Suppressor macrophage treated with lipopolysaccharide for 4 hours (primary cell): ENCODE data around the gene CBLC.
"Not testable (repeated sequence)": the region's sequence is repeated elsewhere in the genome, so short reads cannot be mapped to it uniquely, and the experiment has no call there.

Source experiments
- DNase-seq: peaks from one replicate; pipeline ENCODE4 v3.0.0-alpha.2; 2020

CBLC gene

DNA sequence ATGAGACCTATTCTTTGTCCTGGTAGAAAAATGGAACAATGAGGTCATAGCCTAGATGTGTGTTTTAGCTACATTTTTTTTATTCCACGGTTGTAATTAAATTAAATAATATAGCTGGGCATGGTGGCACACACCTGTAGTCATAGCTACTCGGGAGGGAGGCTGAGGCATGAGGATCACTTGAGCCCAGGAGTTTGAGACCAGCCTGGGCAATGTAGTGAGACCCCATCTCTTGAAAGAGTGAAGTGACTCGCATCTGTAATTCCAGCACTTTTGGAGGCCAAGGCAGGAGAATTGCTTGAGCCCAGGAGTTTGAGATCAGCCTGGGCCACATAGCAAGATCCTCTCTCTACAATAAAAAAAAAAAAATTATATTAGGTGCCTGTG, 11.7 kb upstream of the CBLC start:
- DNase-seq: no peak

DNA sequence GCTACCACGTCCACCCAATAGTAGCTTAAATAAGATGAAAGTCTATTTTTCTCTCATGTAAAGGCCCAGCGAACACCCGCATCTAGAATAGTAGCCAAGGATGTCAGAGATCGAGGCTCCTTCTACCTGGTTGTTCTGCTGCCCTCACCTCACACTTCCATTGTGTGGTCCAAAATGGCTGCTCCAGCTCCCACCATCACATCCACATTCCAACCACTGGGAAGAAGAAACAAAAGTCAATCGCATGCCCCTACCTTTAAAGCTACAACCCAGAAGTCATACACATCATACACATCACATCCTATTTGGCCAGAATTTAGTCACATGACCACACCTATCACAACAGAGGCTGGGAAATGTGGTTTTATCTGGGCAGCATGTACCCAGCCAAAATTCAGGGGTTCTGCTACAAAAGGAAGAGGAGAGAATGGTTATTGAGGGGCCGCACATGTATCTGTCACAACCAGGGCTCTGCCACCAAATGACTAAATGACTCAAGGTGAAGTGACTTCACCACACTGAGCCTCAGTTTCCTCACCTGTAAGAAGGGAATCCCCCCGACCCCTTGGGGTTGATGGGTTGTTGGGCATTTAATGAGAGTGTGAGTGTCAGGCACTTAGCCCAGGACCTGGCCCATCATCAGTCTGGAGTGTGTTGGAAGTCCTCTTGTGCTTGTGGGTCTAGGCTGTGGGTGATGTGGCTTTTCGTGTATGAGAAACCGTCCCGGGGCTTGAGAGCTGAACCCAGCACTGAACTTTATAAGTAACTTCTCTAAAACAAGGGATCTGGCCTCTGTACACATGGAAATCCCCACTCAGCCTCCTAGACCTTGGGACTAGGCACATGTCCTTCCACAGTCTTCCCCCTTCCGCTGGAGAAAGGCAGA, 10.2 kb upstream of the CBLC start:
- peak; percentile 93 for DNase-seq

DNA sequence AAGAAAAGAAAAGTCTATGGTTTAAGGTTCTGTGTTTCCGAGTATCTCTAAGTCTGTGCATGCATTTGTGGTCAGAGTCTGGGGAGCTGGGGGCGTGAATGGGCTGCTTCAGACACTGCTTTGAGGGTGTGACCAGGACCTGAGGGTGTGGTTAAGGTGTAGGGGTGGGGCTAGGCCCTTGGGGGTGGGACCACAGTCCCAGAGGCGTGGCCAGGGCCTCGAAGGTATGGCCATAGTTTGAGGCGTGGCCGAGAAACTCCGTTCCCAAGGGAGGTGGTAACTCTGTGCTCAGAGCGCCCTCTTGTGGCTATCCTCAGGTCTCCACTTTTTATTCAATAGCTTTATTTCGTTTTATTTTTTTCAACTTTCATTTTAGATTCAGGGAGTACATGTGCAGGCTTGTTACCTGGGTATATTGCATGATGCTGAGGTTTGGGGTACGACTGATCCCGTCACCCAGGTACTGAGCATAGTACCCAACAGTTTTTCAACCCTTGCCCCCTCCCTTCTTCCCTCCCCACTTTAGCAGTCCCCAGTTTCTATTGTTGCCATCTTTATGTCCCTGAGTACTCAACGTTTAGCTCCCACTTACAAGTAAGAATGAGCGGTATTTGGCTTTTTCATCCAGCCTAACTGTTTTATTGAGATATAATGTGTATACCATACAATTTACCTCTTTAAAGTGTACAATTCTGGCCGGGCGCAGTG, 7.0 kb upstream of the CBLC start:
- DNase-seq: peak; percentile 99

DNA sequence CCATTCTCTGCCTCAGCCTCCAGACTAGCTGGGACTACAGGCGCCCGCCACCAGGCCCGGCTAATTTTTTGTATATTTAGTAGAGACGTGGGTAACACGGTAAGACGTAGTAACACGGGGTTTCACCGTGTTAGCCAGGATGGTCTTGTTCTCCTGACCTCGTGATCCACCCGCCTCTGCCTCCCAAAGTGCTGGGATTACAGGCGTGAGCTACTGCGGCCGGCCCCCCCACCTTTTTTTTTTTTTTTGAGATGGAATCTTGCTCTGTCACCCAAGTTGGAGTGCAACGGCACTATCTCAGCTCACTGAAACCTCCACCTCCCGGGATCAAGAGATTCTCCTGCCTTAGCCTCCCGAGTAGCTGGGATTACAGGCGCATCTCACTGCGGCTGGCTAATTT, 5.5 kb upstream of the CBLC start:
- DNase-seq: not testable (repeated sequence)

DNA sequence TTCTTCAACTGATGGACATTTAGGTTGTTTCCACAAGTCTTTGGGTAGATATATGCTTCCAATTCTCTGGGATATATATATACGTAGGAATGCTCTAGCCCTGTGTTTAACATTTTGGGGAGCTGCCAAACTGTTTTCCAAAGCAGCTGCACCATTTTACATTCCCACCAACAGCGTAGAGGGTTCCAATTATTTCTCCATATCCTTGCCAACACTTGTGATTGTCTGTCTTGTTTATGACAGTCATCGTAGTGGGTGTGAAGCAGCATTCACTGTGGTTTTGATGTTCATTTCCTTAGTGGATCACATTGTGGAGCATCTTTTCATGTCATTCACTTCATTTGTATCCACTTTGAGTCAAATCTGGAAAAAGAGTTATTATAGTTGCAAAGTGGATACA, 4.7 kb upstream of the CBLC start:
- DNase-seq: no peak

DNA sequence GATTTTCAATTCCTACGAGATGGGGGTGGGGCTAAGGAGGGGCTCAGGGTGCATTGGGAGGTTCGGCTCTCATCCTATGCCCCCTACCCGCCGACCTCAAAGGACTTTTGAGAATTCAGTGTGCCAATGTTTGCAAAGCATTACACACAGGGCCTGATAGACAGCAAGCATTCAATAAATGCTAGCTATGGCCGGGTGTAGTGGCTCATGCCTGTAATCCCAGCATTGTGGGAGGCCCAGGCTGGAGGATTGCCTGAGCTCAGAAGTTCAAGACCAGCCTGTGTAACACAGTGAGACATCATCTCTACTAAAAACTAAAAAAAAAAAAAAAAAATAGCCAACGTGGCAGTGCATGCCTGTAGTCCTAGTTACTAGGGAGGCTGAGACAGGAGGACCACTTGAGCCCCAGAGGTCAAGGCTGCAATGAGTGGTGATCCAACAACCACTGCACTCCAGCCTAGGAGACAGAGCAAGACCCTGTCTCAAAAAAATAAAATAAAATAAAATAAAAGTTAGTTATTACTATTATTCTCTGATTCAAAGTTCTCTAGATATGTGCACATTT, 1.9 kb upstream of the CBLC start:
- no peak for DNase-seq

DNA sequence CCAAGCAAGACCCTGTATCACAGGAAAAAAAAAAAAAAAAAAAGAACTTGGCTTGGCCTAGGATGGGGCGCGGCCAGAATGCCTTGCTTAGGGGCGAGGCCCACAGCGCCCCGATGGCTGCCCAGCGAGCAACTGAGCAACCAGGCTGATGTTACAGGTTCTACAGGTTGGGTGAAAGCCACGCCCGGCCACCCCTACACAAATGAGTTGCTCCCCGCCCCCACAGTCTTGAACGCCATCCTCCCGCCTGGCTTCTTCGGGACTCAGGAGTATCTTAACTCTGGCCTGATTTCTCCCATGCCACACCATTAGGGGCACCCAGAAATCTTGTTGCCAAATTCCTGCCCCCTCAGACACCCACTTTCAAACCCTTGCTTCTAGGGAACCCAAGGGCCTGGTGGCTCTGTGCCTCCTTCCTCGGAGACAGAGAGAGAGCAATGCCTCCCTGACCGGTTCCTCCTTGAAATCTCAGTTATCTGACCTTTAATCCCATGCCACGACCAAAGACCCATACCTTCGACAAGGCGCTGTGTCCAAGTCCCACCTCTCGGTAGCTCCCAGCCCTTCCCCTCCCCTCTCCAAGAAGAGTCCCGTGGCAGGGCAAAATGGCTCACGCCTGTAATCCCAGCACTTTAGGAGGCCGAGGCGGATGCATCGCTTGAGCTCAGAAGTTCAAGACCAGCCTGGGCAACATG, 1.1 kb upstream of the CBLC start:
- DNase-seq: no peak

DNA sequence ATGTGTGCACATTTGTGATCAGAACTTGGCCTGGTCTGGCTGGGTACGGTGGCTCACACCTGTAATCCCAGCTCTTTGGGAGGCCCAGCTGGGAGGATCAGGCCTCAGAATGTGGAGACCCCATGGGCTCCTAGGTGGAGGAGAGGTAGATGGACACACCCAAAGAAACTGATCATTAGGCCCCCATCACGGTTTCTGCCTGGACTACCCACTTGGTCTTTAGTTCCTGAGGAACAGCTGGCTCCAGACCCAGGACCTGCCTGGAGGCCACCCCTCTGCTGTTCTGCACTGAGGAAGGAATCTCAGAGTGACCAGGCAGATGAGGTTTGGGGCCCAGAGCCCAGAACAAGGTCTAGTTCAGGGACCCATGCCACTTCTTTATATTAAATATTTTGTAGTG, 1.5 kb downstream of the CBLC start:
- no peak for DNase-seq

DNA sequence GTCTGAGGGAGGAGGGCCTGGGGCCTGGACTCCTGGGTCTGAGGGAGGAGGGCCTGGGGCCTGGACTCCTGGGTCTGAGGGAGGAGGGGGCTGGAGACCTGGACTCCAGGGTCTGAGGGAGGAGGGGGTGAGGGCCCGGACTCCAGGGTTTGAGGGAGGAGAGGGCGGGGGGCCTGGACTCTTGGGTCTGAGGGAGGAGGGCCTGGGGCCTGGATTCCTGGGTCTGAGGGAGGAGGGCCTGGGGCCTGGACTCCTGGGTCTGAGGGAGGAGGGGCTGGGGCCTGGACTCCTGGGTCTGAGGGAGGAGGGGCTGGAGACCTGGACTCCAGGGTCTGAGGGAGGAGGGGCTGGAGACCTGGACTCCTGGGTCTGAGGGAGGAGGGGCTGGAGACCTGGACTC, 4.0 kb downstream of the CBLC start:
- DNase-seq: not testable (repeated sequence)

DNA sequence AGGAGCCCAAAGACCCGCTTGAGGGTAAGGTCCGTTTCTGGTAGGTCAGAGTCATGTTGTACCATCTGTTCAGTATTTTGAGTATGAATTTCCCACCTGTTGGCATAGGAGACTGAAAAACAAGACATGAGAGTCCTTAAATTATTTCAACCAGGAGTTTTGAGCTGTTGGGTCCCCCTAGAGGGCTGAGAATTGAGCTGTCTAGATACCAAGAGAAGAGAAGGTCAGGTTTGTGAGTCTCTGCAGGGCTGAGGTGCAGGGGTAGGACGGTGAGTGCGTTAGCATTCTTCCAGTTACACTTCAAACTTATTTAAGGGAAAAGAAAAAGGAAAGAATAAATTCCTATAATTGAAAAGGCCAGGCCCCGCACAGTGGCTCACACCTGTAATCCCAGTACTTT, 5.0 kb downstream of the CBLC start:
- DNase-seq: no peak

DNA sequence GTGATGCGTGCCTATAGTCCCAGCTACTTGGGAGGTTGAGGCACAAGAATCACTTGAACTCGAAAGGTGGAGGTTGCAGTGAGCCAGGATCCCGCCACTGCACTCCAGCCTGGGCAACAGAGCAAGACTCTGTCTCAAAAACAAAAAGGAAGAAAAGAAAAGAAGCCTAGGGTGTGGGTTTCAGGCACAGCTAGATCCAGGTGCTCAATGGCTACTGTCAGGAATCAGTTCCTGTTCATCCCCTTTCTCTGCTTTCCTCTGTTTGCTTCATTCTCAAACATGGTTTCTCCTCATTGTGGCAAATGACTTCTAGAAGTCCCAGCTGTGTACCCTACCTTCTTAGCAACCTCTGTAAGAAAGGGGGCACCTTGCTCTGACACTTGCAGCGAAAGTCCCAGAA, 5.9 kb downstream of the CBLC start:
- DNase-seq: no peak

DNA sequence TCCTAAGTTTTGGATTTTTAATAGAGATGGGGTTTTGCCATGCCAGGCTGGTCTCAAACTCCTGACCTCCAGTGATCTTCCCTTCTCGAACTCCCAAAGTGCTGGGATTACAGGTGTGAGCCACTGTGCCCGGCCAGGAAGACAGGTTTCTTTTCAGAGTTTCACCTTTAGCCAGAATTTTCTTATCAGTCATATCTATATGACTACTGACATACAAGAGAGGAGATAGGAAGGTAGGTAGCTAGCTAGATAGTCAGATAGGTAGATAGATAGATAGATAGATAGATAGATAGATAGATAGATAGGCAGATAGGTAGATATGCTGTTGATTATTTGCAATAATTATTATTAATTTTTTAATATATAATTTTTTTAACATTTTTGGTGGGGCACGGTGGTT, 7.6 kb downstream of the CBLC start:
- DNase-seq: no peak

DNA sequence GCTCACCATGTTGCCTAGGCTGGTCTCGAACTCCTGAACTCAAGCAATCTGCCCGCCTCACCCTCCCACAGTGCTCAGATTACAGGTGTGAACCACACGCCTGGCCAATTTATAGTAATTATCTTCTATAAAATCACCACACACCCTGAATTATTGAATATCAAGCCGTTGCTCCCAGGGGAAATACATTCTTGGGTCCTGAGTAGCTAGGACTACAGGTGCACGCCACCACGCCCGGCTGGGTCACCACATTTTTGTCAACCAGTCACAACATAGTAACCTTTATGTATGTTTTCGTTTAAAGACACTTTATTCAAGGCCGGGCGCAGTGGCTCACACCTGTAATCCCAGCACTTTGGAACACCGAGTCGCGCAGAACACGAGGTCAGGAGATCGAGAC, 8.3 kb downstream of the CBLC start:
- DNase-seq: no peak

DNA sequence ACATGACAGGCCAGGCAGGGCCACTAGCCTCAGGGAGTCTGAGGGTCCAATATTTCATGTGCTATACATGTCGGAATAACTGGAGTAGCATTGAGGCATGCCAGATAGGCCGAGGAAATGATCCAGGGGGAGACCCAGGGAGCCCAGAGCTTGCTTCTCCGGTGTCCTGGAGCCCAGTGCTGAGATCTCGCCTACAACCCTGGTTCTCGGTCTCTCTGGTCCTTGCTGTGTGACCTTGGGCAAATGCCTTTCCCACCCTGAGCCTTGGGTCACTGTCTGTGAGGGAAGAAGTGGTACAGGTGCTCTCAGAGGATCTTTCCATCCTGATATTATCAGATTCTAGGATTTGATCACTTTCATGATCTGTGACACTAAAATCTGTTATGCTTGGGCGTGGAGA, 11.3 kb downstream of the CBLC start:
- DNase-seq: no peak

DNA sequence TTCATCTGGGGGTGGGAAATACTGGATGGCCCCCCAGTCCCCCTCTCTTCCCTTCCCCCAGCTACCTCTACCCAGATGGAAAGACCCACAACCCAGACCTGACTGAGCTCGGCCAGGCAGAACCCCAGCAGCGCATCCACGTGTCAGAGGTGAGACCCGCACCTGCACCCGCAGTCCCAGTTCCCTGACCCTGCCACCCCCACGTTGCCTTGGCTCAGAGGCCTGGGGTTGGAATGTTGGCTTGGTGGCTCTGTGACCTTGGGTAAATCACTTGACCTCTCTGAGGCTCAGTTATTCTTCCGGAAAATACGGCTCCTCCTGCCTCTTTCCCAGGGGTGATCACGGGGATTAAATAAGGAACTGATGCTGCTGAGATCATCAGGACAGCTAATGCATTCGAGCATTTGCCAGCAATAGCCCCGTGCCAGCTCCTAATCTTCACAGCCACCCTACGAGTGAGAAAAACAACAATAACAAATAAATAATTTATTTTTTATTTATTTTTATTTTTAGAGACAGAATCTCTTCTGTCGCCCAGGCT, 12.3 kb downstream of the CBLC start:
- DNase-seq: peak; percentile 16

DNA sequence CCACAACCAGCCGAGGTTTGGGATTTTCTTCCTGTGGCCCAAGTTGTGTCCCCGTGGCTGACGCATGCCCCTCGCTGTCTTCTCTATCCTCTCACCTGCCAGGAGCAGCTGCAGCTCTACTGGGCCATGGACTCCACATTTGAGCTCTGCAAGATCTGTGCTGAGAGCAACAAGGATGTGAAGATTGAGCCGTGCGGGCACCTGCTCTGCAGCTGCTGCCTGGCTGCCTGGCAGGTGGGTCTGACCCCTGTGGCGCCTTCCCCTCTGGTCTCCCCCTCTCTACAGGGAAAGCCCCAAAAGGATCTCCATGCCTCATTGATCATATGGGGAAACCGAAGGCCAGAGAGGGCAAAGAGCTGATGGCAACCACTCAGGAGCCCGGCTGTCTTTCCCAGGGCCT, 14.6 kb downstream of the CBLC start:
- no peak for DNase-seq

DNA sequence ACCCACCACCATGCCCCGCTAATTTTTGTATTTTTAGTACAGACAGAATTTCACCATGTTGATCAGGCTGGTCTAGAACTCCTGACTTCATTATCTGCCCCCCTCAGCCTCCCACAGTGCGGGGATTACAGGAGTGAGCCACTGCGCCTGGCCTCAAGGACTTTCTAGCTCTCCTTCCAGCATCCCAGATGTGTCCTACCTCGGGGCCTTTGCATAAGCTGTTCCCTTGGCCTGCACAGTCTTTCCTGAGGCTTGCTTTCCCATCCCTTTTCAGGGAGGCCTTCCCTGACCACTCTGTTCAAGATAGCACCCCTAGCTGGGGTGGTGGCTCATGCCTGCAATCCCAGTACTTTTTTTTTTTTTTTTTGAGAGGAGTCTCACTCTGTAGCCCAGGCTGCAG, 16.9 kb downstream of the CBLC start:
- DNase-seq: no peak

DNA sequence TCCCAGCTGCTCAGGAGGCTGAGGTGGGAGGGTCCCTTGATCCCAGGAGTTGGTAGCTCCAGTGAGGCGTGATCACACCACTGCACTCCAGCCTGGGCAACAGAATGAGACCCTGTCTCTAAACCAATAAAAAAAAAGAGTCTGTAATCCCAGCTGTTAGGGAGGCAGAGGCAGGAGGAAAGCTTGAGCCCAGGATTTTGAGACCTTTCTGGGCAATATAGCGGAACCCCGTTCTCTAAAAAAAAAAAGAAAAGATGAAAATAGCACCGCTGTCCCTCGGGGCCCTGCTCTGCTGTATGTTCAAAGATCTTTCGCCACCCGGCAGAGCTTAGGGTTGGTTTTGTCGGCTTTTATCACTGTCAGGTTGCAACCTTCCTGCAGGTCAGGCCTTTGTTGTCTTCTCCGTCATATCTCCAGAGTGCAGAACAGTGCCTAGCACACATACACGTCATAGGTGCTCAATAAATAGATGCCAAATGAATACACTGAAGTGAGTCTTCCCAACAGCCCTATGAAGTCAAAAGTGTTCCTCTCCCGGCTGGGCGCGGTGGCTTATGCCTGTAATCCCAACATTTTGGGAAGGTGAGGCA, 17.8 kb downstream of the CBLC start:
- DNase-seq: no peak

DNA sequence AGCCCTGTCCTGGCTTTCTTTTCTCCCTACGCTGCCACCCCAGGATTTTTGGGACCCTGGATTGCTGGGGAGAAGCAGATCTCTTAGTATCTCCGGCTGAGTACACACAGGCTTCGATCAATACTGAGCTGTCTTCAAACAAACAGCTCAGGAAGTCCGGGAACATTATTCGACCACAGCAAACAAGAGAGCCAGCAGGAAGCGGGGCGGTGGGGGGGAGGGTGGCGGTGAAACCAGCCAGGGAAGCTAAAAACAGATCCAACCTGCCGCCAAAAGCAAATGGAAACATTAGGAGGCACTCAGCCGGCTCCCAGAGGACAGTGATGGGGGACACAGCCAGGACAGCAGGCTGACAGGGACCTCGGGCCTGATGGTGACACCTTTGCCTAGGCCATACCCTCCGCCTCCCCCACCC, 19.0 kb downstream of the CBLC start:
- no peak for DNase-seq

DNA sequence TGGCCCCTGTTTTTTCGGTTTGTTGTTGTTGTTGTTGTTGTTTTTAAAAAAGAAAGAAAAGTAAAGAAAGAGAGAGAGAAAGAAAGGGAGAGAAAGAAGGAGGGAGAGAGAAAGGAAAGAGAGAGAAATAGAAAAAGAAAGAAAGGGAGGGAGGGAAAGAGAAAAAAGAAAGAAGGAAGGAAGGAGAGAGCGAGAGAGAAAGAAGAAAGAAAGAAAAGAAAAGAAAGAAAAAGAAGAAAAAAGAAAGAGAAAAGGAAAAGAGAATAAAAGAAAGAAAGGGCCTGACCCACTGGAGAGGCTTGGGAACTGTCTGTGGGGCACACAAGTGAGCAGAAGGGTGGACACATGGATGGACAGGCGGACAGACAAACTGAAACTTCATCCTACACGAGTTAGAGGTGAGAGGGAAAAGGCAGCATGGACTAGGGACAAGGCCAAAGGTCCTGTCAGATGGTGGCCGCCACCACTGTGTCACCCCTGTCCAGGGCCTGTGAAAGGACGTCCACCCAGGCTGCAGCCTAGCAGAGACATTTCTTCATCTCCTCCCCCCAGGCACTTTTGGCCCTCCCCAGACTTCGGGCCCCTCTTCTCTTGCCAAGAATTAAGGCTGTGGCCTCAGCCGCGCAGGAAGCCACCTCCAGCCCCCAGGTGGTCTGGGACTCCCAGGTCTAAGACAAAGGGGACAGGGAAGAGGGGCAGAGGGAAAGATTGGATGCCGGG, 22.1 kb downstream of the CBLC start:
- no peak for DNase-seq

DNA sequence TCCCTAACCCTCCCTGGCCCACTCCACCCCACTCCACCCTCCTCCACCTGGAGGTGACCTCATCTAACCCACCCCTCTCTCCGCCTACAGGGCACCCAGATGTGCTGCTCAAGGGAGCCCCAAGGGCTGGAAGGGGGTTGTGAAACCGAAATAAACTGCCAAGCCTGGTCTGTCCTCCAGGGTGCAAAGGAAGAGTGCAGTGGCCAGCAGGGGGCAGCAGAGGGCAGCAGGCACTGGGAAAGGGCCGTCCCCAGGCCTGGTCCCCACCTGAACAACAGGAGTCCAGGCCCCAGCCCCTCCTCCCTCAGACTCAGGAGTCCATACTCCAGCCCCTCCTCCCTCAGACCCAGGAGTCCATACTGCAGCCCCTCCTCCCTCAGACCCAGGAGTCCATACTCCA, 22.8 kb downstream of the CBLC start:
- DNase-seq: peak; percentile 91
